NCI-H146 treated with DMSO at 0.1 percent for 48 hours (cell line): ENCODE measurements around the gene PGLYRP4.

Experiments used
- DNase-seq: peaks from one replicate; lab custom pipeline; 2025; ENCODE audit not compliant: unreplicated experiment; lab: John Stamatoyannopoulos, UW

PGLYRP4 gene

DNA sequence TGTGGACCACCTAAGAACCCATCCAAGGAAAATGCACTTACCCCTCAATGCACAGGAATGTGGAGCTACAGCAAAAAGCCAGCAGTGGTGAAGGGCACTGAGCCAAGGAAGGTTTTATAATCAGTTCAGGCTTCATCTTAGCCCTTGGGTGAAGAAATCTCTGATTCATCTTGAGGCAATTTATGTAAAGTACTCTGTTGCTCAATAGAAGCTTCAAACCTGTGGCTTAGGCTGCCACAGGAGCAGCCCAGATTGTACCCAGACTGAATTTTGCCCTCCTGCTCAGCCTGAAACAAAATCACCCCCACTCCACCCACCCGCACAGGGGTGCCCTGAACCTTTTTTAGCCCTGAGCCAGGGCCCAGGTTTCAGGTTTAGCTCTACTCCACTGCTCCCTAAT, 26.9 kb upstream of the PGLYRP4 start, which contains the start of gene S100A12:
S100A12 (minus strand) TSS at position 111 of the 400 bp plus-strand sequence. CDS start 1,029 bp downstream, outside the sequence.
- no peak for DNase-seq

DNA sequence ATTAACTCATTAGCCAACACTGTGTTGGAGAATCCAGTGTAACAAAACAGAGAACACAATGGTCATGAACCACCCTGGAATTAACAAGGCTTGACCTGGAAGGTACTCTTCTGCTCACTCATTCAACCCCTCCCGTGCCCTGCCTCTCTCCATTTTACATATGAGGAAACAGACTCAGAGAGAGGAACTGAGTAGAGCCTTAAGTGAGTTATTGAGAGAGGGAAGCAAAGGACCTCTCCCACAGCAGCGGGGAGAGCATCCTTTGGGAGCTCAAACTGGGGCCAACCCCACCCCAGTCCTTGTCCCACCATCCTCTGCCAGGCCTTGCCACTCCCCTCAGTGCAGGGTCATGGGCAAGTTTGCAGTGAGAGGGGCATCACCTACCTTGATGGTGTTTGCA, 25.4 kb upstream of the PGLYRP4 start:
- no peak for DNase-seq

DNA sequence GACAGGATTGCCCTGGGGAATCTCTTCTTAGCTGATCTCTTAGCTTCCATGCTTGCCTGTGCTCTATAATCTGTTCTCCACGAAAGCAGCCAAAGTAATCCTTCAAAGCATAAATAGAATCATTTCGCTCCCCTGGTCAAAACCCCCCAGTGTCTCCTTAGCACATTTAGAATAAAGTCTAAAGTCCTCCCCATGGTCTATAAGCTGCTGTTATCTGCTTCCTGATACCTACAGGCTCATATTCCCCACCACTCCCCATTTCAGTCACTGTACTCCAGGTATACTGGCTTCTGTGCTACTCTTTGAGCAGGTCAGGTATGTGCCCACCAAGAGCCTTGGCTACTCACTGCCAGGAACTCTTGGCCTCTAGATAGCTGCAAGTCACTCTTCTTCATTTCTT, 23.9 kb upstream of the PGLYRP4 start:
- DNase-seq: no peak

DNA sequence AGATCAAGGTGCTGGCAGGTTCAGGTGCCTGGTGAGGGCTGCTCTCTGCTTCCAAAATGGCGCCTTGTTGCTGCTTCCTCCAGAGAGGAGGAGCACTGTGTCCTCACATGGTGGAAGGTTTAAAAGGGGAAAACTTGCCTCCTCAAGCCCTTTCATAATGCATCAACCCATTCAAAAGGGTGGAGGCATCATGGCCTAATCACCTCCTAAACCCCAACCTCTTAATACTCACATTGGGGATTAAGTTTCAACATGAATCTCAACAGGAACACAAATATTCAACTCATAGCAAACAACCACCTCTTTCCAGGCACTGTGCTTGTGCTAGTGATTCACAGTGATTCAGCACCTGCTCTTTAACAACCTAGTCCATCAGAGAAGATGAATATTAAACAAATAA, 22.6 kb upstream of the PGLYRP4 start:
- DNase-seq: no peak

DNA sequence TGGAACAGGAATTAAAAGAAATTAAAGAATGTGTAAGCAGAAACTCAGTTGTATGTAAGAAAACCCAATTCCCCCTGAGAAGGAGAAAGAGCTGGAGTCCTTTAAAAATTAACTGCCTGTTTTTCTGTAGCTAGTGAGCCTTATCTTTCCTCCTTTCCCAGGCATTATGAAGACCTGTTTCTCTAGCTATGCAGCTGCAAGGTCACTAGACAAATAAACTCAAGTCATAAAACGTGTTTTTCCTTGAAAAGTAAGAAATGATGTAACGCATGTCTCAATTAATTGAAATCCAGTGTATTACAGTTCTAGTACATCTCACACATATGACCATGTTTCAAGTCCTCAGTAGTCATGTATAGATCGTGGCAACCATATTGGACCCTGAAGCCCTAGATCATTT, 21.5 kb upstream of the PGLYRP4 start:
- no peak for DNase-seq

DNA sequence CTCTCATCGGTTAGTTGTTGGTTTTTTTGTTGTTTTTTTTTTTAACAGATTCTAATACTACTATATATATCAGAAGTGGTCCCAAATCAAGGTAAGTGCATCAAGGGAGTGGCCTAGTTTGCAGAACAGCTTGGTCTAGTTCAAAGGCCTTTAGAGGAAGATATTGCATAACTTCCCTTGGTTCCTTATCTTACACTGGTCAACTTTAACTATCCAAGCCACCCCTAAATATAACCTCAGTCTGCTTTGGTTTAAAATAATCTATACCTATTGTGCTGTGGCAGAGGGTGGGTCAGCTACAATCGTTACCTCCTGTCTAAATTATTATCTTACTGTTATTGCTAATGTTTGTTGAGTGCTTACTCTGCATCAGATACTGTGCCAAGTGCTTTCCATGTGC, 19.9 kb upstream of the PGLYRP4 start:
- no peak for DNase-seq

DNA sequence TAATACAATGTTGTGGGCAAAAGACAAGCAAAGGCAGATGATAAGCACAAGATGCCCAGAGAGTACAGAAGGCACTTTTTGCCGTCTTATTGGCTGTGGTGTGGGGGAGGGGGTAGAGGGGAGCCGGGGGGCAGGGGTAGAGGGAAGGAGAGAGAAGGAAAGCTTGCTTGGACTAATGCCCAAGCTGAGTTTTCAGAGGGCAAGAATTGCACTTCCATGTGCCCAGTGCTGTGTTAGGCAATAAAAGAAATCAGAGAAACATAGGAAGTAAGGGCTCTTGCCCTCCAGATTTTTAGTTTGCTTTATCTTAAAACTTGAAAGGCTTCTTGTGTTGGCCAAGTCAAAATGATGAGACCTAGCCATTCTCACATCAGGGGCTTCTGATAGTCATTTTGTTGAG, 18.4 kb upstream of the PGLYRP4 start:
- no peak for DNase-seq

DNA sequence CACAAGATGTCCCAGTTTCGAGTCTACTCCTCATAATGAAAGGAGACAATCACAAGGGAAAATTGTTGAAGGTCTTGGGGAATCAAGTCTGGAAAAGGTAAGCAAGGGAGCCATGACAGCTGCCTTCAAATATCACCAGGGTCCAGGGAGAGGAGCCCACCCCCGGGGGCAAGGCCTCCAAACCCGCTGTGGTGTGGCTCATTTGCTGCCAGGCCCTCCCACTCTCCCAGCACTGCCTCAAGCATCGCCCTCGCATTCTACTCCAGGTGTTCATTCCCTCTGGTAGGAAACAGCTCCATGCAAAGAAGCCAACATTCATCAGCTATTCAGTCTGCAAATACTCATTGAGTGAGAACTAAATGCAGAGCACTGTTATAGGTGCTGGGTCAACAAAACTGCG, 17.6 kb upstream of the PGLYRP4 start:
- no peak for DNase-seq

DNA sequence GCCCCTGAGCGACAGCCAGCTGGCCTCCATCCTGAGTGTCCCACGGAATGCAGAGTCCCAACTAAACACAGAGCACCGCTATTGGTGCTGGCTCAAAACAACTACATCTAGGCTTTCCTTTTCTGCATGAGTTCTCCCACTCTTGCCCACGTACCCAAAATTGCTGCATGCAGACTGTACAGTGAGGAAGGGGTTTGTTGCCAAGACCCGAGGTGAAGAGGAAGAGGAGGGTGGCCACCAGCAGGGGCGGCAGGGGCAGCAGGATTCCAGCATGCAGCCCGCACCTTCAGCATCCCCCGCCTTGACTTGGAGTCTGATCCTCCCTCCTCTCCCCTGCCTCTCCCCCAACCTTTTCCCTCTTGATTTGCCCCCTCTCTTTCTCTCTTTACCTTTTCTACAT, 17.1 kb upstream of the PGLYRP4 start:
- DNase-seq: no peak

DNA sequence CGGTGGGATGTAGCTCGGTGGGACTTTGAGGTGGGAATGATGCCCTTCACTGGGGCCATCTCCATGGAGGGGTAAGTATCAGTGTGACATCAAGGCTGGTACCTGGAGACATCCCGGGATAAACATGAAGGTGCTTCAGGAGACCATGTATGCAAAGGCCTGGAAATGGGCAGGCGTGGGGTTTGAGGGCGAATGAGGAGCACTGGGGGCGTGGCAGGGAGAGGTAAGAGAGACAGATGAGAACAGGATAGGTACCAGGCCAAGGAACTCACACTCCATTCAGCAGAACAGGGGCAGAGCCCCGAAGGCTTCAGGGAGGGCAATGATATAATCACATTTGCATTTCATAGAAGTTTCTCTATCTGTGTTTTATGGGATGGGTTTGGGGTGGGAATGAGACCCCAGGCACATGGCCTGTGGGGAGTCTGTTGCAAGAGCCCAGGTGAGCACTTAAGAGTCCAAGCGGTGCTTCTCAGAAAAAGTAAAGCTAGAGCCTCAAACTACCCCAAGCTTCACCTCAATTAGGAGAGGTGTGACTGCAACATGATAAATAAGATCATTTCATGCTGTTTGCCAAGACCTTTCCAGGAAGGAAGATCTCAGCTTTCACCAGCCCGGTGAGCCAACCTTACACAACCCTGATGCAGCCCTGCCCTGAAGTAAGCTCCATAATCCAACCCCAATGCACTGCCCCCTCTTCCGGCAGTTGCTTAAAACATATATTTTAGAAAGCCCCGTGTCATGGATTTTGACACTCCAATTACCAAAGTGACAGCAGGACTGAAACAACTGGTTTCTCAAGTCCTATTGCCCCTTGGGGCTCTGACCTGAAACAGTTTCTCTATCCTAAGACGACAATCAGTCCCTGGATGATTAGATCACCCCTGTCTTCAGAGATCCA, 16.4 kb upstream of the PGLYRP4 start:
- no peak for DNase-seq

DNA sequence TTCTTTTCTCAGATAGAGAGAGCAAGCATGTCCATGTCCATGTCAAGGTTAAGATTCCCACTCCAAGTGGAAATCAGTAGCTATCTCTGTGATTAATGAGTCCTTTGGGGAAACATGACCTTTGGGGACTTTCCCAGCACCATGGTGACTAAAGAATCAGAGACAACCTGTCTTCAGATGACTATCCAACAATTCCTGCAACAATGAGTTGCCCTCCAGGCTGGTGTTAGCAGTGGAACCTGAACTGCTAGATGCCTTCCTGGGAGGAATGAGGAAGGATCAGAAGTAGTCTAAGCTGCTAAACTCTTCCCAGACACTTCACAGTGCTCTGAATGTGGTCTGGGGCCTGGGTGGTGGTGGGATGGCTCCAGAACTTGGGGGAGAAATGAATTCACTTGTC, 15.5 kb upstream of the PGLYRP4 start:
- DNase-seq: no peak

DNA sequence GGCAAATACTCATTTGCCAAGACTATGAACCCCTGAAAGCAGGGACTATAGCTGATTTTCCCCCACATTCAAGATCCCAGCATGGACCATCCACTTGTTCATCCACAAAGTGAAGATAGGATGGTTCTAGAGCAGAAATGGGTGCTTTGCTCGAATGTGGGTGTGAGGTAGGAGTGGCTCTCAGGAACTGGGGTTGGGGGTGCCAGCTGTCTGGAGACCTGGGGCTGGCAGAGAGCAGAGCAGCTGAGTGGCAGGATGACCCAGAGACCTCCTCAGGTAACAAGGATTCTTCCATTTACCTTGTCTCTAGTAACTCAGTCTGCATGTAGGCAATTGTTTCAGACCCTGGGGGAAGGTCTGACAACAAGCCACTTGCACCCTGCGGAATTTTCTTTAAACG, 15.0 kb upstream of the PGLYRP4 start:
- DNase-seq: no peak

DNA sequence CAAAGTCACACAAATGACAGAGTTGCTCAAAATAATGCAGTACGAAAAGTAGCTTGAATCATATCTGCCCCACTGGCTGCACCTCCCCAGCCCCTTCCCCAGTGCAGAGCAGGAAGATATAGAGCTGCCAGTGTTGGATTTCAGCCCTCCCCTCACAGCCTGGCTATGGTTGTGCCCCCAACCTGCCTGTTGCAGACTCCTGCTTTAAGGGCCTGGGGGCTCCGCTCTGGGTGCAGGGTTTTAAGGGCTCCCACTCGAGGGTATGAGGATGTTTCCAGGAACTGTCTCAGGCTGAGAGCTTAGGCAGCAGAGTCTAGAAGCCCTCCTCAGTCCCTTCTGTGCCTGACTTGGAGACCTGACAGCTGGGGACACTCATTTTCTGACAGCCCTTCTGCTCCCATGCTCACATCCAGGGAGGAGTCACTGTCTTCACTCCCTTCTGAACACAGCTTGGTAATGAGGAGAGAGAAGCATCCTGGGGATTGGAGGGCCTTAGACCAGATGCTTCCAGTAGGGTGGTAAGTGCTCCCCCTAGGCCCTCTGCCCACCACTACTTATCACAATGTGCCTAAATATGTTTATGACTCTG, 13.6 kb upstream of the PGLYRP4 start:
- no peak for DNase-seq

DNA sequence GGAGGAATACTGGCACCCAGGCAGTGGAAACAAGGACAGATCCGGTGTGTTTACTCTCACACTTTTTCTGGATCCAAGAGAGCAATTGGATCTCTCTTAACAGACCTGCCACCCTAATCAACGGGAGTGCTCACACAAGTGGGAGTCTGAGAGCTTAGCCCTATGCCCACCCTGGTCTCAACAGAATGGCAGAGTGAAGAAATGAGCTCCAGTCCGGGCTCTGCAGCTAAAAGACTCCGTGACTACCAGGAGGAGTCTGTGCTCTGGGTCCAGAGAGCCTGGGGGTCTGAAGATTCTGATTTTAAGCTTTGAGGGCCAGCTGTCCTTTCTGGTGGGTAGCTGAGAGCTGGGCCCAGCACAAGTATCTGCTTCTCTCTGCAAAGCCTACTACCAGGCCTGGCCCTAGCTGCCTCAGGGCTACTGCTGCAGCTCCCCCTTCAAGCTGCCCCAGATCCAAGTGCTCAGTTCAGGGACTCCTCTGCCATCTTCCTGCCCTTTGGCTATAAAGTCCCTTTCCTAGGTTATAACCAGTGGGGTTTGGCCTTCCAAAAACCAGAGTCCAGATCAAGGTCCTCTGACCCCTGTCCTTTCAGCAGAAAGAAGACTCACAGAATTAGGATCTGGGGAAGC, 13.0 kb upstream of the PGLYRP4 start:
- no peak for DNase-seq

DNA sequence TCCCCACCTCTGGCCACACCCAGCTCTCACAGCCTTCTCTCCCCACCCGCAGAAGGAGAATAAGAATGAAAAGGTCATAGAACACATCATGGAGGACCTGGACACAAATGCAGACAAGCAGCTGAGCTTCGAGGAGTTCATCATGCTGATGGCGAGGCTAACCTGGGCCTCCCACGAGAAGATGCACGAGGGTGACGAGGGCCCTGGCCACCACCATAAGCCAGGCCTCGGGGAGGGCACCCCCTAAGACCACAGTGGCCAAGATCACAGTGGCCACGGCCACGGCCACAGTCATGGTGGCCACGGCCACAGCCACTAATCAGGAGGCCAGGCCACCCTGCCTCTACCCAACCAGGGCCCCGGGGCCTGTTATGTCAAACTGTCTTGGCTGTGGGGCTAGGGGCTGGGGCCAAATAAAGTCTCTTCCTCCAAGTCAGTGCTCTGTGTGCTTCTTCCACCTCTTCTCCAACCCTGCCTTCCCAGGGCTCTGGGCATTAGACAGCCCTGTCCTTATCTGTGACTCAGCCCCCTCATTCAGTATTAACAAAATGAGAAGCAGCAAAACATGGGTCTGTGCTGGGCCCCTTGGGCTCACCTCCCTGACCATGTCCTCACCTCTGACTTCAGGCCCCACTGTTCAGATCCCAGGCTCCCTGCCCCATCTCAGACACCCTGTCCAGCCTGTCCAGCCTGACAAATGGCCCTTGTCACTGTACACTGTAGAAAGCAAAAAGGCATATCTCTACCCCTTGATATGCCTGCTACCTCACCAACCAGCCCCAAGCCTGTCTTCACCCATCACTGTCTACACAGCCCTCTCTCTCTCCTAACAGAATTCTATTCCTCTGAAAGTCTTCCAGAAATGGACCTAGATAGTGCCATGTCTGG, 12.2 kb upstream of the PGLYRP4 start:
- no peak for DNase-seq

DNA sequence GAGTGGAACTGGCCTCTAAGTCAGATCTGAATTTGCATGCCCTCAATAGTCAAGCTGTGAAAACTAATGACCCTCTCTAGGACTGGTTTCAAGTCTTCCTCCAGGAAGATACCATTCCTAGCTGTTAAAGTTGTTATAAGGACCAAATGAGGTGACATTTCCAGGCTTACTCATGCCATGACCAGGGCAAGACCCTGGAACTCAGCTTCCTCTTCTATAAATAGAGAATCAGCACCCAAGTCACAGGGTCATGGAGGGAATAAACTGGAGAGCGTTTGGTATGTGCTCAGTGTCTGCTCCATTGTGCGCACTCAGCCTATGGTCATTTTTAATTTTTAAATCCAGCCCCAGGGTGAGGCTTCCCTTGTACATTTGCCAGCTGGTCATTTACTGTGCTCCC, 11.5 kb upstream of the PGLYRP4 start:
- no peak for DNase-seq

DNA sequence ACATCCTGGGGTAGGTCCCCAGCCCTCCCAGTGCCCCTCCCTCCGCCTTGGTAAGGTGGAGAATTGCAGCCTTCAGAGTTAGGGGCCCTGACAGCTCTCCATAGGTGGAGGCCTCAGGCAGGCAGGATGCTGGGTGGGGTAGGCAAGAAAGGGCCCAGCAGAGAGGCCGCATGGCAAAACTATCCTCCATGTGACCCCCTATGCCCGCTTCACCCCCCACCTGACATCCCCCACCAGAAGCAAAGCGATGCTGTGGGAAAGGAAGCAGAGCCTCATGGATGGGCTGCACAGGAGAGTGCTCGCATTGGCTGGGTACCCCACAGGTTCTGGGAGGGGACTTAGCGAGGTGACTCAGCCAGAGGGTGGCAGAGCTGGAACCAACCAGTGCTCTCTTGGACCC, 10.6 kb upstream of the PGLYRP4 start:
- DNase-seq: no peak

DNA sequence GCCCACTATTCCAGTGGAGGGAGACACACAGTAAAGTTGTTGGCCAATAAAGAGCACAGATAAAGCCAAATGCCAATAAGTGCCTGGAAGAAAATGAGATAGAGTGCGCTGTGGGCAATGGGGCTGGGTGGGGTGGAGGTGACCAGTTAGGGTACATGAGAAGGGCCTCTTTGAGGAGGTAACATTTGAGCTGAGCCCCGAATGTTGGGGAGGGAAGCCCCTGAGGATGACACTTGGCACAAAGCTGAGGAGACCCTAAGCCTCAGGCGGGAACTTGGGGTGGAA, 10.0 kb upstream of the PGLYRP4 start:
- no peak for DNase-seq

DNA sequence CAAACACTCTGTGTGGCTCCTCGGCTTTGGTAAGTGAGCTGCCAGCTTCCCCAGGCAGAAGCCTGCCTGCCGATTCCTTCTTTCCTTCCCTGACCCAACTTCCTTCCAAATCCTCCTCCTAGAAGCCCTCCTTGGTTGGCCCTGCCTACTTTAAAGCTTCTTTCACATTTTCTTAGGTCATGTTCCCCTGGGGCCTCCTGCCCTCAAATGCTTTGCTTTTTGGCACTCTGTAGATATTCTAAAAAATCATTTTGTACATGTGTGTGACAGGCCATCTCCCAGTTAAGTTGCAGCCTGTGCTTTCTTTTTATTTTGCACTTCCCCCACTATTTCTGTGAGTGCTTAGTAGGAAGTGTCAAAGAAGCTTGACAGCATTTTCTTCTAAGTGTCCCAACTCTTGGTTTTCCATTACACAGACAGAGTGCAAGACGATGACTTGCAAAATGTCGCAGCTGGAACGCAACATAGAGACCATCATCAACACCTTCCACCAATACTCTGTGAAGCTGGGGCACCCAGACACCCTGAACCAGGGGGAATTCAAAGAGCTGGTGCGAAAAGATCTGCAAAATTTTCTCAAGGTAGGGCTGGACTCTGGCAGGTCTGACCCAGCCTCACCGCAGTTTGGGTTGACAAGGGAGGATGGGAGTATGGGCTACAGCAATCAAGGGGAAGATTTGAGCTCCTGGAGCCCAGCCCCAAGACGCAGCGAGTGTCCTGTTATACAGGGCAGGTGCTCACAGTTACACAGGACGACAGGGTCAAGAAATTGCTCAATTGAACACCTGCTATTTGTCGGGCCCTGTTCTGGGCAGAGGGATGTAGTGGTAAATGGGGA, 9.4 kb upstream of the PGLYRP4 start, which contains the start of gene S100A9:
S100A9 (plus strand) TSS at position 2 of the 838 bp plus-strand sequence; CDS start at position 432, 430 bp downstream.
- no peak for DNase-seq

DNA sequence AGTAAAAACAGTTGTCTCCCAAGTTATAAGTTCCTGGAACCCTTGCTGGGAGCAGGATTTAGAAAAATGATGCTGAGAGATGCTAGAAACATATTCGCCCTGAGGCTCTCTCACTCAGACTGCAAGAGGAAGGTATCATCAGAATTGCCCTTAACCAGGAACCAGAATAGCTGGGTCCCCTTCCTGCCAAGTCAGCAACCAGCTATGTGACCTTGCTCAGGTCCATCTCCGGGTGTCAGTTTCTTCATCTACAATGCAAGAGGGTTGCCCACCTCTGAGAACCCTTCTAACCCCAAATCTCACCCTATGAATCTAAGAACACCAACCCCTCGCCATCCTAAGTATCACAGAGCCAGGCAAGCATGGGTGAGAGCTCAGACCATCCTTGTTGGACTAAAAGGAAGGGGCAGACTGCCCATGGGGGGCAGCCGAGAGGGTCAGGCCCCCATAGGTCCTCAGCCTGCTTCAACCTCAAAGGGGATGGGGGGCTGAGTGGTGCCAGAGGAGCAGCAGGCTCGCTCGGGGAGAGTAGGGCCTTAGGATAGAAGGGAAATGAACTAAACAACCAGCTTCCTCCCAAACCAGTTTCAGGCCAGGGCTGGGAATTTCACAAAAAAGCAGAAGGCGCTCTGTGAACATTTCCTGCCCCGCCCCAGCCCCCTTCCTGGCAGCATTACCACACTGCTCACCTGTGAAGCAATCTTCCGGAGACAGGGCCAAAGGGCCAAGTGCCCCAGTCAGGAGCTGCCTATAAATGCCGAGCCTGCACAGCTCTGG, 8.6 kb upstream of the PGLYRP4 start:
- no peak for DNase-seq
